Upper lobe of left lung (tissue), 4 donors: ENCODE results near the gene POLQ.

ENCODE experiments used
- CTCF ChIP-seq, 6 experiments: fragments of 450-650 bp in 4 of 6; fragments of 200-600 bp in 2 of 6; sonication (generic) in 2 of 6; IDR thresholded peaks; one replicate each; pipeline ENCODE4 v1.5.1; 2016 to 2019; ENCODE audit warnings: antibody characterized with exemption in 6 of 6
- POLR2A ChIP-seq, 4 donors: fragments of 450-650 bp; IDR thresholded peaks; one replicate each; pipeline ENCODE4 v1.5.1; 2016 to 2017; ENCODE audit warnings: antibody characterized with exemption in 4 of 4, mild to moderate bottlenecking in 2 of 4
- POLR2AphosphoS5 ChIP-seq, 2 donors: sonication (generic); formaldehyde crosslinking; IDR thresholded peaks; one replicate each; pipeline ENCODE4 v1.5.1; 2017; ENCODE audit warnings: antibody characterized with exemption in 2 of 2

GRCh38 chr3:121414924-121415323 is 130.9 kb downstream of the POLQ start:
- TF ChIP-seq POLR2A (IDR thresholded peaks at IDR 0.05), result no peak
- no peak for TF ChIP-seq CTCF (IDR thresholded peaks at IDR 0.05)
- no peak for TF ChIP-seq POLR2AphosphoS5 (IDR thresholded peaks at IDR 0.05)
